Activated CD8-positive, alpha-beta memory T cell treated with anti-CD3 and anti-CD28 coated beads for 24 hours (primary cell): ENCODE data around the gene ZNF423.

Experiments
- DNase-seq: peaks from one replicate; pipeline ENCODE4 v3.0.0-alpha.2; 2020

ZNF423 gene

GRCh38 chr16:49483651-49484450, 372.1 kb downstream of the ZNF423 start:
- no peak for DNase-seq

GRCh38 chr16:49483251-49483650, 372.7 kb downstream of the ZNF423 start:
- no peak for DNase-seq

GRCh38 chr16:49482690-49483089, 373.2 kb downstream of the ZNF423 start:
- DNase-seq = no peak

GRCh38 chr16:49478616-49479015, 377.3 kb downstream of the ZNF423 start:
- no peak for DNase-seq

GRCh38 chr16:49478107-49478506, 377.8 kb downstream of the ZNF423 start:
- DNase-seq = no peak

- no peak for DNase-seq
Measured at GRCh38 chr16:49477250-49477895, 378.5 kb downstream of the ZNF423 start.

- no peak for DNase-seq
Measured at GRCh38 chr16:49474741-49475140, 381.2 kb downstream of the ZNF423 start.

- no peak for DNase-seq
Measured at GRCh38 chr16:49473773-49474172, 382.1 kb downstream of the ZNF423 start.

GRCh38 chr16:49473131-49473530, 382.8 kb downstream of the ZNF423 start:
- DNase-seq = no peak

GRCh38 chr16:49472598-49472997, 383.3 kb downstream of the ZNF423 start:
- peak; percentile 32 for DNase-seq

- no peak for DNase-seq
Measured at GRCh38 chr16:49471038-49471727, 384.7 kb downstream of the ZNF423 start.

GRCh38 chr16:49470513-49470991, 385.4 kb downstream of the ZNF423 start:
- DNase-seq = peak; percentile 38

- peak; percentile 33 for DNase-seq
Measured at GRCh38 chr16:49469930-49470451, 385.9 kb downstream of the ZNF423 start.

- DNase-seq = no peak
Measured at GRCh38 chr16:49469311-49469670, 386.6 kb downstream of the ZNF423 start.

- peak; percentile 47 for DNase-seq
Measured at GRCh38 chr16:49468611-49469310, 387.2 kb downstream of the ZNF423 start.

GRCh38 chr16:49467540-49468372, 388.2 kb downstream of the ZNF423 start:
- peak; percentile 48 for DNase-seq

- peak; percentile 47 for DNase-seq
Measured at GRCh38 chr16:49466881-49467280, 389.0 kb downstream of the ZNF423 start.

GRCh38 chr16:49466529-49466831, 389.4 kb downstream of the ZNF423 start:
- peak; percentile 37 for DNase-seq

GRCh38 chr16:49465661-49466528, 390.0 kb downstream of the ZNF423 start:
- DNase-seq = peak; percentile 49

GRCh38 chr16:49464877-49465504, 390.9 kb downstream of the ZNF423 start:
- peak; percentile 58 for DNase-seq

GRCh38 chr16:49464093-49464492, 391.8 kb downstream of the ZNF423 start:
- DNase-seq = peak; percentile 49
